ENCODE data around the gene RPL35.

- TF ChIP-seq POLR2A (IDR thresholded peaks at IDR 0.05; ENCODE audit: low read depth) (no peak), POLR2AphosphoS5 (IDR thresholded peaks at IDR 0.05) (no peak)
Measured at GRCh38 chr9:124814164-124814535, 47.6 kb downstream of the RPL35 start.
